ENCODE measurements around the gene RESF1.

Gene RESF1

GRCh38 chr12:31923063-31923412, 36.2 kb upstream of the RESF1 start:
- no peak for TF ChIP-seq CTCF (IDR thresholded peaks at IDR 0.05)
- Histone ChIP-seq H3K4me3 (no peak overlapping the region), H3K36me3 (no peaks in the 10 kb centered on the region), H3K27me3 (no peaks in the 10 kb centered on the region), H3K4me1 (no peaks in the 10 kb centered on the region), H3K27ac (no peak overlapping the region), H3K9me3 (peaks cover 0 to 19% (median 17%) of the 10 kb centered on the region in 3 donors)
- DNase-seq, result no peak
- intact Hi-C loops (cut with DNase I; ENCODE audit: low total_unique reads), result no loop called here

DNA sequence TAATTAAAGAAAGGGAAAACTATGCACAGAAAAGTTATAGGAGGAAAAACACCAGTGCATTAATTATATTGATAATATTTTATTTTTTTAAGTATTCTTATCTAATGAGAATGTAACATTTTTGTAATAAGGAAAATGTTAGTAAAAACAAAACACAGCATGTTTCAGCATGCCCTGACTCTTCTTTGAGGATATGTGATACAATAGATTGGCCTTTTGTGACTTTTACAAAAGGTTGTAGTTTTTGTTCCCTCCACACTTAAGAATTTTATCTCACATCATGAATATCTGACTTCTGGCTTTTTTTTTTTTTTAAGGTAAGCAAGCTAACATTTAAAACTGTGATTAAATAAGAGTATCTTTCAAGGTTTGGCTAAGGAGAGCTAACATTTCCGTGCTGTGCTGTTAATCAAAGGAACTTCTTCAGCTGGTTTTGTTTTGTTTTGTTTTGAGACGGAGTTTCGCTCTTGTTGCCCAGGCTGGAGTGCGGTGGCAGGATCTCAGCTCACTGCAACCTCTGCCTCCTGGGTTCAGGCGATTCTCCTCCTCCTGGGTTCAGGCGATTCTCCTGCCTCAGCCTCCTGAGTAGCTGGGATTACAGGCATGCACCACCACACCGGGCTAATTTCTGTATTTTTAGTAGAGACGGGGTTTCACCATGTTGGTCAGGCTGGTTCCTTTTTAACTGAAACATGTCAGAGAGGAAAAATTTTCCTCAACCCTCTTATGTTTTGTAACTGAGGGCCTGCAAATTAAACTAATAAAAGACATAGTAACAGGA, 30.8 kb upstream of the RESF1 start:
- H3K4me1 ChIP-seq, result no peaks in the 10 kb centered on the region
- TF ChIP-seq CTCF (IDR thresholded peaks at IDR 0.05), result no peak
- no peak for DNase-seq
- H3K27me3 ChIP-seq, result no peaks in the 10 kb centered on the region
- H3K4me3 ChIP-seq, result no peak overlapping the region
- no peaks in the 10 kb centered on the region for H3K36me3 ChIP-seq
- intact Hi-C loops (cut with DNase I; ENCODE audit: low total_unique reads), result no loop called here
- H3K9me3 ChIP-seq, result peaks cover 0 to 2% (median under 1%) of the 10 kb centered on the region in 3 donors
- H3K27ac ChIP-seq, result no peak overlapping the region

- no peak overlapping the region for H3K27ac ChIP-seq
- no peaks in the 10 kb centered on the region for H3K27me3 ChIP-seq
- intact Hi-C loops (cut with DNase I; ENCODE audit: low total_unique reads), result no loop called here
- no peaks in the 10 kb centered on the region for H3K9me3 ChIP-seq
- H3K4me3 ChIP-seq, result no peak overlapping the region
- DNase-seq, result no peak
- no peak for TF ChIP-seq CTCF (IDR thresholded peaks at IDR 0.05)
- no peaks in the 10 kb centered on the region for H3K36me3 ChIP-seq
- H3K4me1 ChIP-seq, result no peaks in the 10 kb centered on the region
Observed at GRCh38 chr12:31929027-31929526, 30.1 kb upstream of the RESF1 start.

- Histone ChIP-seq H3K4me3 (no peak overlapping the region), H3K27ac (no peak overlapping the region), H3K4me1 (no peaks in the 10 kb centered on the region), H3K36me3 (no peaks in the 10 kb centered on the region), H3K9me3 (no peaks in the 10 kb centered on the region), H3K27me3 (no peaks in the 10 kb centered on the region)
- intact Hi-C loops (cut with DNase I; ENCODE audit: low total_unique reads), result no loop called here
- TF ChIP-seq CTCF (IDR thresholded peaks at IDR 0.05), result no peak
- DNase-seq, result no peak
Observed at GRCh38 chr12:31931796-31932715, 27.2 kb upstream of the RESF1 start.

- no peak for DNase-seq
- H3K36me3 ChIP-seq, result no peaks in the 10 kb centered on the region
- no peak overlapping the region for H3K27ac ChIP-seq
- intact Hi-C loops (cut with DNase I; ENCODE audit: low total_unique reads), result no loop called here
- no peaks in the 10 kb centered on the region for H3K4me1 ChIP-seq
- TF ChIP-seq CTCF (IDR thresholded peaks at IDR 0.05), result no peak
- H3K4me3 ChIP-seq, result no peak overlapping the region
- no peaks in the 10 kb centered on the region for H3K27me3 ChIP-seq
- H3K9me3 ChIP-seq, result peaks cover 0 to 6% (median 0%) of the 10 kb centered on the region in 3 donors
Observed at GRCh38 chr12:31944299-31944698, 14.9 kb upstream of the RESF1 start.

All from tibial artery (tissue), 4 donors.